Prostate gland (tissue), 2 donors: ENCODE measurements around the gene FBP1. TPM values are rescaled to one million over a fixed set of nuclear protein-coding genes. Genes with fewer than 3 reads are reported as not detected.

ENCODE experiments used
- DNase-seq: peaks from one replicate; pipeline ENCODE4 v3.0.0-alpha.2; 2019; ENCODE audit warnings: low spot score
- H3K27ac ChIP-seq, 2 donors: fragments of 200-600 bp; sonication (generic); 2 replicates each; pipeline ENCODE4 v1.5.1; 2017 to 2019
- H3K27me3 ChIP-seq: fragments of 200-600 bp; sonication (generic); replicated peaks from 2 replicates; pipeline ENCODE4 v1.5.1; 2019; ENCODE audit not compliant: insufficient read depth
- H3K36me3 ChIP-seq, 2 donors: fragments of 200-600 bp; sonication (generic); 1 replicate in 1 of 2; 2 replicates in 1 of 2; pipeline versions ENCODE4 v1.5.1 to v1.8.1; 2017 to 2019
- H3K4me1 ChIP-seq: fragments of 200-600 bp; sonication (generic); replicated peaks from 2 replicates; pipeline ENCODE4 v1.5.1; 2019
- H3K4me3 ChIP-seq, 2 donors: fragments of 200-600 bp; sonication (generic); 2 replicates each; pipeline ENCODE4 v1.5.1; 2017 to 2019
- H3K9me3 ChIP-seq: fragments of 200-600 bp; sonication (generic); 2 replicates; pipeline ENCODE4 v1.5.1; 2017
- POLR2A ChIP-seq: fragments of 450-650 bp; IDR thresholded peaks from one replicate; pipeline ENCODE4 v1.6.1; 2016; ENCODE audit warnings: antibody characterized with exemption, mild to moderate bottlenecking
- POLR2AphosphoS5 ChIP-seq: sonication (generic); formaldehyde crosslinking; IDR thresholded peaks from one replicate; pipeline ENCODE4 v1.6.1; 2017; ENCODE audit warnings: antibody characterized with exemption
- WGBS: methylation state at CpG from one replicate; pipeline ENCODE4 v1.1.5; 2018; 5-methylcytosine and 5-hydroxymethylcytosine counted together
- intact Hi-C: fragments of 100-400 bp; cut with DNase I; formaldehyde crosslinking; loops from one replicate; pipeline ENCODE4 v1.14.2; 2022
- total RNA-seq, 2 donors: library from RNA; depleted of rRNA; stranded (reverse); fragments of >200 nt; gene quantifications; one replicate each; pipeline ENCODE4 v1.1.0, GENCODE V29; 2016
- TF ChIP-seq, protein P1 (sequence below), 4 experiments: fragments of 200-600 bp in 2 of 4; fragments of 450-650 bp in 2 of 4; sonication (generic) in 2 of 4; IDR thresholded peaks; 1 replicate in 3 of 4; 2 replicates in 1 of 4; pipeline ENCODE4 v1.5.1; 2016 to 2019; ENCODE audit warnings: antibody characterized with exemption in 4 of 4, mild to moderate bottlenecking in 2 of 4, moderate library complexity in 2 of 4

The FBP1 gene
- total RNA-seq, 2 donors from 2014 or later = 19.5 to 41.4 TPM

DNA sequence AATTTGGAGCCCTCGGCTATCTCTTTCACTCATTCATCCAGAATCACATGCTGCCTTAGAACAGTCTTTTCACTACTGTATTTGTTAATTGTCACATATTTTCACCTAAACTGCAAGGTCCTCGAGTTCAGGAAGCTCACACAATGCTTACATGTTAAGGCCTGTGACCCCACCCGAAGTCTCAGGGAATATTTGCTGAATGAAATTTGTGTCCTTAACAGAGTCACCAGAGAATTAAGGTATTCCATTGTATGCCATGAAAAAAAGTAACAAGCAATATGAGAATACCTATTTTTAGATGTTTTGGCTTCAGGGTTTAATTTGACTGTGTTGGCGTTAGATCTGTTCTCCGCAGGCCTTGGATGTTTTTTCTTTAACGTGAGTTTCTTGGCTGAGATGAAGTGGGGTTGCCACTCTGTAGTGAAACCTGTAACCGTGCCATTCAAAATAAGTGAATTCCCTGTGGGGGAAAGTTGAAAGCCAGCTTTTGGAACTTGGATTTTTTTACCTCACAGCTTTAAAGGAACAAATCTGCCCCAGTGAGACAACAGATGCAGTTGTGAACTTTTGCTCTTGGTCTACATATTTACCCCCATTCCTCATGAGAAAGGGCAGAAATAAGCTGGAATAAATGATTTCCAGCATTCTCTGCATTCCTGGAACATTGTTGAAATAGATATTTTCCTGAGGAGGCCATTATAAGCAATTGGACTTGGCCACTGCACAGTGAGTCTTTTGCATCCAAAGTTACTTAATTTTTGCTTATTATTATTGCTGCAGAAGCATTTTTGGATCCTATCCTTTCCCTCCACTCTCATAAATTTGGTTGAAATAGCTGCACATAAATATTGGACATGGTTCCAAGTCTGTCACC is 35.9 kb upstream of the FBP1 start:
- H3K27ac ChIP-seq = peak overlapping the region; percentile 0 to 1
- no peaks in the 10 kb centered on the region for H3K9me3 ChIP-seq
- no peaks in the 10 kb centered on the region for H3K27me3 ChIP-seq
- WGBS = 25% methylated on average over 7 of the region's 7 CpGs
- no peaks in the 10 kb centered on the region for H3K4me1 ChIP-seq
- no peak for DNase-seq
- intact Hi-C loops = no loop called here
- TF ChIP-seq, protein P1, sequence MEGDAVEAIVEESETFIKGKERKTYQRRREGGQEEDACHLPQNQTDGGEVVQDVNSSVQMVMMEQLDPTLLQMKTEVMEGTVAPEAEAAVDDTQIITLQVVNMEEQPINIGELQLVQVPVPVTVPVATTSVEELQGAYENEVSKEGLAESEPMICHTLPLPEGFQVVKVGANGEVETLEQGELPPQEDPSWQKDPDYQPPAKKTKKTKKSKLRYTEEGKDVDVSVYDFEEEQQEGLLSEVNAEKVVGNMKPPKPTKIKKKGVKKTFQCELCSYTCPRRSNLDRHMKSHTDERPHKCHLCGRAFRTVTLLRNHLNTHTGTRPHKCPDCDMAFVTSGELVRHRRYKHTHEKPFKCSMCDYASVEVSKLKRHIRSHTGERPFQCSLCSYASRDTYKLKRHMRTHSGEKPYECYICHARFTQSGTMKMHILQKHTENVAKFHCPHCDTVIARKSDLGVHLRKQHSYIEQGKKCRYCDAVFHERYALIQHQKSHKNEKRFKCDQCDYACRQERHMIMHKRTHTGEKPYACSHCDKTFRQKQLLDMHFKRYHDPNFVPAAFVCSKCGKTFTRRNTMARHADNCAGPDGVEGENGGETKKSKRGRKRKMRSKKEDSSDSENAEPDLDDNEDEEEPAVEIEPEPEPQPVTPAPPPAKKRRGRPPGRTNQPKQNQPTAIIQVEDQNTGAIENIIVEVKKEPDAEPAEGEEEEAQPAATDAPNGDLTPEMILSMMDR (IDR thresholded peaks at IDR 0.05) = no peak
- peak; percentile 45 for TF ChIP-seq POLR2AphosphoS5
- H3K36me3 ChIP-seq = no peaks in the 10 kb centered on the region
- no peak overlapping the region for H3K4me3 ChIP-seq

- intact Hi-C loops = no loop called here
- TF ChIP-seq POLR2AphosphoS5 = no peak
- TF ChIP-seq, protein P1 (IDR thresholded peaks at IDR 0.05) = no peak
- TF ChIP-seq POLR2A = no peak
- H3K4me1 ChIP-seq = no peaks in the 10 kb centered on the region
- no peaks in the 10 kb centered on the region for H3K9me3 ChIP-seq
- H3K36me3 ChIP-seq = no peaks in the 10 kb centered on the region
- no peak for DNase-seq
- no peak overlapping the region for H3K4me3 ChIP-seq
- no peaks in the 10 kb centered on the region for H3K27me3 ChIP-seq
- 43% methylated on average over 2 of the region's 2 CpGs for WGBS
- H3K27ac ChIP-seq = no peak overlapping the region
Observed at GRCh38 chr9:94672811-94673487, 33.6 kb upstream of the FBP1 start.

GRCh38 chr9:94668928-94669729 is 29.8 kb upstream of the FBP1 start:
- WGBS = 43% methylated on average over 17 of the region's 17 CpGs
- Histone ChIP-seq H3K27me3 (no peaks in the 10 kb centered on the region), H3K4me3 (no peak overlapping the region), H3K36me3 (no peaks in the 10 kb centered on the region), H3K27ac (no peak overlapping the region), H3K4me1 (no peaks in the 10 kb centered on the region), H3K9me3 (no peaks in the 10 kb centered on the region)
- intact Hi-C loops = no loop called here
- peak; percentile 48 for DNase-seq
- TF ChIP-seq, protein P1 (IDR thresholded peaks at IDR 0.05) = peak in 3 of 4 experiments; percentile 57 to 73 (median 68)
- TF ChIP-seq POLR2AphosphoS5 (peak; percentile 38), POLR2A (no peak)

- H3K4me3 ChIP-seq = no peak overlapping the region
- DNase-seq = no peak
Observed at GRCh38 chr9:94668418-94668927, 29.2 kb upstream of the FBP1 start.

More at GRCh38 chr9:94668418-94668927, 29.2 kb upstream of the FBP1 start:
- H3K27ac ChIP-seq = no peak overlapping the region
- WGBS = 46% methylated on average over 6 of the region's 6 CpGs
- no peaks in the 10 kb centered on the region for H3K27me3 ChIP-seq
- TF ChIP-seq, protein P1 (IDR thresholded peaks at IDR 0.05) = no peak
- no peak for TF ChIP-seq POLR2AphosphoS5
- TF ChIP-seq POLR2A = no peak
- intact Hi-C loops = no loop called here
- H3K9me3 ChIP-seq = no peaks in the 10 kb centered on the region
- no peaks in the 10 kb centered on the region for H3K4me1 ChIP-seq
- H3K36me3 ChIP-seq = no peaks in the 10 kb centered on the region
